ENCODE results near the gene GSE1. TPM values are rescaled to one million over a fixed set of nuclear protein-coding genes. Genes with fewer than 3 reads are reported as not detected.

Gene GSE1
- total RNA-seq, 1 experiment from 2014 or later = 97.5 TPM

GRCh38 chr16:85715169-85716021, 102.3 kb downstream of the GSE1 start:
- POLR2A ChIA-PET = no interaction called here
- ATAC-seq (no peak), DNase-seq (ENCODE audit: low read depth, low spot score) (no peak)
- Histone ChIP-seq H3K4me1 (ENCODE audit: control insufficient read depth, insufficient read depth, low read length) (peaks cover 9% of the 10 kb centered on the region; the same call in 1 of the 2 replicates), H3K36me3 (ENCODE audit: control insufficient read depth, insufficient read depth, low read length) (no peaks in the 10 kb centered on the region), H3K27ac (ENCODE audit: low read length) (no peak overlapping the region), H3K27me3 (ENCODE audit: control insufficient read depth, insufficient read depth, low read length) (no peaks in the 10 kb centered on the region), H3K9me3 (ENCODE audit: control insufficient read depth, insufficient read depth, low read depth, low read length) (no peaks in the 10 kb centered on the region), H3K4me3 (ENCODE audit: low read depth in 2 of 2, low read length in 2 of 2) (no peak overlapping the region)
- in situ Hi-C loops (cut with HindIII; ENCODE audit: low pct_unique_long_range_greater_than_20kb, low sequenced_read_pairs) (no loop called here), intact Hi-C loops (cut with micrococcal nuclease; ENCODE audit: unreplicated experiment) (loop anchor here (5.0 kb wide), 1 partner anchor 38 kb away; no protein-coding TSS in a partner anchor)
- no TSS peak for BruUV-seq (replicated peaks)
- CTCF ChIA-PET = interaction anchor here (0.9 kb wide), 1 partner anchor 43 kb away, joined by 15 read pairs; no protein-coding TSS in a partner anchor
- TF ChIP-seq CTCF (IDR thresholded peaks at IDR 0.05) (no peak), TCF7L2 (IDR thresholded peaks at IDR 0.05; ENCODE audit: low read depth, low read length) (no peak), REST (IDR thresholded peaks at IDR 0.05; ENCODE audit: insufficient read depth in 1 of 2, low read depth in 2 of 2, low read length in 1 of 2) (no peak), SIN3A (IDR thresholded peaks at IDR 0.05; ENCODE audit: borderline replicate concordance, insufficient read depth, low read depth, low read length) (no peak), POLR2AphosphoS5 (IDR thresholded peaks at IDR 0.05; ENCODE audit: low read depth, low read length) (no peak)

DNA sequence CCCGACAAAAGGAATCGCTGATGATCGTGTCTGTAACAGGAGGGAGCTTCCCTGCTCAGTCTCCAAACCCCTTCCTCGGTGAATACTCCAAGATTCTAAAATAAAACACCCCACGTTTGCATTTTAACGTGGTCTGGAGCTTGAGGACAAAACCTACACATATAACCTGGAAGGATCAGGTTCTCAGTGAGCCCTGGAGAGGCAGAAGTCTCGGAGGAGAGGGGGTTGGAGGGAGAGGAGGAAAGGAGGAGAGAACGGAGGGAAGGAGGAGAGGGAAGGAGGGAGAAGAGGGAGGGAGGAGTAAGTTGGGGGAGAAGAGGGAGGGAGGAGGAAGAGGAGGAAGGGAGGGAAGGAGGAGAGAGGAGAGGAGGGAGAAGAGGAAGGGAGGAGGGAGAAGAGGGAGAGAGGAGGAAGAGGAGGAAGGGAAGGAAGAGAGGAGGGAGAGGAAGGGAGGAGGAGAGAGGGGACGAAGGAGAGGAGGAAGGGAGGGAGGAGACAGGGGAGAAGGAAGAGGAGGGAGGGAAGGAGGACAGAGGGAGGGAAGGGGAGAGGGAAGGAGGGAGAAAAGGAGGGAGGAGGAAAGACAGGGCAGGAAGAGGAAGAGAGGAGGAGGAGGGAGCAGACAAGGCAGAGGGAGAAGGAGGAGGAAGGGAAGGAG, 103.0 kb downstream of the GSE1 start:
- Histone ChIP-seq H3K9me3 (ENCODE audit: control insufficient read depth, insufficient read depth, low read depth, low read length) (no peaks in the 10 kb centered on the region), H3K27me3 (ENCODE audit: control insufficient read depth, insufficient read depth, low read length) (no peaks in the 10 kb centered on the region), H3K36me3 (ENCODE audit: control insufficient read depth, insufficient read depth, low read length) (no peaks in the 10 kb centered on the region), H3K4me1 (ENCODE audit: control insufficient read depth, insufficient read depth, low read length) (peaks cover 9% of the 10 kb centered on the region; the same call in 1 of the 2 replicates), H3K4me3 (ENCODE audit: low read depth in 2 of 2, low read length in 2 of 2) (no peak overlapping the region), H3K27ac (ENCODE audit: low read length) (no peak overlapping the region)
- TF ChIP-seq CTCF (IDR thresholded peaks at IDR 0.05) (no peak), TCF7L2 (IDR thresholded peaks at IDR 0.05; ENCODE audit: low read depth, low read length) (no peak), POLR2AphosphoS5 (IDR thresholded peaks at IDR 0.05; ENCODE audit: low read depth, low read length) (no peak), REST (IDR thresholded peaks at IDR 0.05; ENCODE audit: insufficient read depth in 1 of 2, low read depth in 2 of 2, low read length in 1 of 2) (no peak), SIN3A (IDR thresholded peaks at IDR 0.05; ENCODE audit: borderline replicate concordance, insufficient read depth, low read depth, low read length) (no peak)
- DNase-seq (ENCODE audit: low read depth, low spot score) (no peak), ATAC-seq (no peak)
- BruUV-seq (replicated peaks) = no TSS peak
- in situ Hi-C loops (cut with HindIII; ENCODE audit: low pct_unique_long_range_greater_than_20kb, low sequenced_read_pairs) = no loop called here
- CTCF ChIA-PET = interaction anchor here (0.9 kb wide), 1 partner anchor 43 kb away, joined by 15 read pairs; no protein-coding TSS in a partner anchor
- intact Hi-C loops (cut with micrococcal nuclease; ENCODE audit: unreplicated experiment) = loop anchor here (5.0 kb wide), 1 partner anchor 39 kb away; no protein-coding TSS in a partner anchor
- POLR2A ChIA-PET = no interaction called here
